ENCODE data around the gene TENM4.
"Not testable (repeated sequence)": the region's sequence is repeated elsewhere in the genome, so short reads cannot be mapped to it uniquely, and the experiment has no call there.

TENM4 gene

GRCh38 chr11:78646564-78647185 lies 794.2 kb downstream of the TENM4 start:
- peak; percentile 70 for DNase-seq

DNA sequence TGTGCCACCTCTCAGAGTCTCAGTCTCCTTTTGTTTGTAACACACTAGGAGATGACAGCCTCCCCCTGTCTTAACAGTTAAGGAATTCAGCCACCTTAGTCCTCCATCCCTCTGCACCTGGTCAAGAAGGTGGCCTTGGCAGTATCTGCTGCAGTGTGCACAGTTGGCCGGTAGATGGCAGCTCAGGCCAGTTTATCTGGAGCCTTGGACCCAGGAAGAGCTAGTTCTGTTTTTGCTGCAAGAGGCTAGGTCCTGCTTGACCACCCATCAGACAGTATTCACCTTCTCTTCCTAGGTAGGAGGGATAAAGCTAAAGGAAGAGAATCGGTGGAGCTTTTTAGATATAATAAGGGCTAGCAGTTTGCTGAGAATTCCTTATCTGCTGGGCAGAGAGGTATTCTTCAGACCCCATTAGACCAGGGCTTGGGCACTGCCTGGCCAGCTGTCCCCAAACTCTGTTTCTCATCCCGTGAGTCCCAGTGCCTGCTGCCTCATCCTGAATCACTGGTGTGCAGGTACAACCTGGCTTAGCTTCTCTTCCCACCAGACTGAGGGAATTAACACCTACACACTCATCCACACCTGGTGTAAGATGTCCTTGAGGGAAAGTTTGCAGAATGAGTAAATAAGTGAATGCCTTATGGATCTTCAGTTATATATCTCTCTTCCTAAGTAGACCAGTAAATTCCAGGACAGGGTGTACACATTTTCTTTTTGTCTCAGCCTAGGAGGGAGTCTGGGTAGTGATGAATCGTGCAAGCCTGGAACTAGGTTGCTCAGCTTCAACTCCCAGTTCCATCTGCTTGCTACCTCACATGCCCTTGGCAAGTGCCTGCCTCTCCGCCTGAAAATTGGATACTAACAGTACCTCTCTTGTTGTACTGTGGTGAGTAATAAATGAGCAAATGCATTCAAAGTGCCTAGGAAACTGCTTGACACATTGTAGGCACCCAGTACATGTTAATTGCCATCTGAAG lies 795.3 kb downstream of the TENM4 start:
- peak; percentile 70 for DNase-seq

DNA sequence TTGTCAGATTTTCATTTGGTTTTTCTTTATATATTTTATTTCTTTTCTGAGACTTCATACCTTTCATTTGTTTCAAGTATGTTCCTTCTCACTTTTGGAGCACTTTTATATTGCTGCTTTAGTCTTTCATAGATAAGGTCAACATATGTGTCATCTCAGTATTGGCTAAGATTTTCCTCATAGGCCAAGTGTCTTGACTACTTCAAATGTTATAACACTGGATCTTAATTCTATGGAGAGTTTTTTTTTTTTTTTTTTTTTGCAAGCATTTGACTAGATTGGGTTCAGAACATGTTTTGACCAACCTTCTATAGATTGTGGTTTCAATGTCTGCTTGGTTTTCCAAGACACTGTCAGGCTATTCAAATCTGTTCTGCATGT lies 797.2 kb downstream of the TENM4 start:
- no peak for DNase-seq

- no peak for DNase-seq
Measured at GRCh38 chr11:78642979-78643675, 797.7 kb downstream of the TENM4 start.

- DNase-seq = no peak
Measured at GRCh38 chr11:78641541-78641940, 799.3 kb downstream of the TENM4 start.

GRCh38 chr11:78638704-78639380 lies 802.0 kb downstream of the TENM4 start:
- no peak for DNase-seq

GRCh38 chr11:78637527-78637926 lies 803.3 kb downstream of the TENM4 start:
- DNase-seq = not testable (repeated sequence)

DNA sequence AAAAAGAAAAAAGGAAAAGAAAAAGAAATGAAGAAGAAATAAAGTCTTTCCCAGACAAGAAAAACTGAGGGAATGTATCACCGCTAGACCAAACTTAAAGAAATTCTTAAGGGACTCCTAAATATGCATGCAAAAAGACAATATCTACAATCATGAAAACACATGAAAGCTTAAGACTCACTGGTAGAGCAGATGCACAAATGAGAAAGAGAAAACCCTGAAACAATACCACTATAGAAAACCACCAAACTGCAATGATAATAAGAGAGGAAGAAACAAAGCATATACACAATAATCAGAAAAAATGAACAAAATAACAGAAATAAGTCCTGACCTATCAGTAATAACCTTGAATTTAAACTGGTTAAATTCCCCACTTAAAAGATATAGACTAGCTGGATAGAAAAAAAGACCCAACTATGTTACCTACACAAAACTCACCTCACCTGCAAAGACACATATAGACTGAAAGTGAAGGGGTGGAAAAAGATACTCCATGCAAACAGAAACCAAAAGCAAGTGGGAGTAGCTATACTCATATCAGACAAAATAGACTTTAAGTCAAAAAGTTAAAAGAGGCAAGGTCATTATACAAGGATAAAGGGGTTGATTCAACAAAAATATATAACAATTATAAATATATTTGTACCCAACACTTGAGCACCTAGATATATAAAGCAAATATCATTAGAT lies 804.9 kb downstream of the TENM4 start:
- no peak for DNase-seq

GRCh38 chr11:78633516-78634310 lies 807.1 kb downstream of the TENM4 start:
- DNase-seq = no peak

DNA sequence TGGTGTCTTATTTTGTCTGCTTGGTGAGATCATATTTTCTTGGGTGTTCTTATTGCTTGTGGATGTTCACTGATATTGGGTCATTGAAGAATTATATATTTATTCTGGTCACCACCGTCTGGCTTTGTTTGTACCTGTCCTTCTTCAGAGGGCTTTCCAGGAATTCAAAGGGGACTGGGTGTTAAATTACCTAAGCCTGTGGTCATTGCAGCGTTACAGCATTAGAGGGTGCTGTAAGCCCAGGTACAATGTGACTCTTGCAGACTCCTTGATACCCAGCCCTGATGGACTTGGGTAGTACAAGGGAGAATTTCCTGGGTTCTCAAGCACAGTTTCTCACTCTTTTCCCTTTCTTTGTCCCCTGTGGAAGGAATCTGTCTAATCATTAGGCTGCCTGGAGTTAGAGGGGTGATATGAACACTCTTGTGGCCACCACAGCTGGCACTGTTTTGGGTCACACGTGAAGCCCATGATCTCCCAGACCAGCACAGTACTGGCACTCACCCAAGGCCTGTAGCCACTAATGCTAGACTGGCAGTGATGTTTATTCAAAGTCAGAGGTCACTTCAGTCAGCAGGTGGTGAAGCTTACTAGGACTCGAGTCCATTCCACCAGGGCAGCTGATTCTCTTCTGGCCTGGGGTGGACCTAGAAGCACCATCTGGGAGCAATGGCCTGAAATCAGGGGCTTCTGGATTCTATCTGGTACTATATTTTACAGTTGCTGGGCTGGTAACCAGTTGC lies 810.1 kb downstream of the TENM4 start:
- DNase-seq = no peak

GRCh38 chr11:78630155-78630554 lies 810.7 kb downstream of the TENM4 start:
- DNase-seq = no peak

GRCh38 chr11:78622666-78623065 lies 818.2 kb downstream of the TENM4 start:
- no peak for DNase-seq

GRCh38 chr11:78620159-78620558 lies 820.7 kb downstream of the TENM4 start:
- no peak for DNase-seq

DNA sequence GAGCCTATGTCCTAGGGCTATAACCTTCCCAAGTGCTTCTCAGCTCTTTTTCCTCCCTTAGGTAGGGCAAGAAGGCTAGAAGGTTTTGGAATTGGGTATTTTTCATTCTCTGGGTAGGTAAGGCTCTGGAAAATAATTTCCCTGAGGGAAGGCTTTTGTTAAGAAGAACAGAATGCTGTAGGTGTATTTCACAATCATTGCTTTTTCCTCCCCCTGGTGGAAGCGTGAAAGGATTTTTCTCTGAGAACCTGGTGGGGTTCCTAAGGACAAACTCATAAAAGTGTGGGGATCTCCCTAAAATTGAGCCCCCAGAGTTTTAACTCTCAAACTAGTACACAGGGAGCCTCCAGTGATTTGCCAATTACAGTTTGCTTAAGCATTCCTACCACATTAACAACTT lies 825.1 kb downstream of the TENM4 start:
- no peak for DNase-seq

GRCh38 chr11:78613378-78613813 lies 827.4 kb downstream of the TENM4 start:
- DNase-seq = no peak

DNA sequence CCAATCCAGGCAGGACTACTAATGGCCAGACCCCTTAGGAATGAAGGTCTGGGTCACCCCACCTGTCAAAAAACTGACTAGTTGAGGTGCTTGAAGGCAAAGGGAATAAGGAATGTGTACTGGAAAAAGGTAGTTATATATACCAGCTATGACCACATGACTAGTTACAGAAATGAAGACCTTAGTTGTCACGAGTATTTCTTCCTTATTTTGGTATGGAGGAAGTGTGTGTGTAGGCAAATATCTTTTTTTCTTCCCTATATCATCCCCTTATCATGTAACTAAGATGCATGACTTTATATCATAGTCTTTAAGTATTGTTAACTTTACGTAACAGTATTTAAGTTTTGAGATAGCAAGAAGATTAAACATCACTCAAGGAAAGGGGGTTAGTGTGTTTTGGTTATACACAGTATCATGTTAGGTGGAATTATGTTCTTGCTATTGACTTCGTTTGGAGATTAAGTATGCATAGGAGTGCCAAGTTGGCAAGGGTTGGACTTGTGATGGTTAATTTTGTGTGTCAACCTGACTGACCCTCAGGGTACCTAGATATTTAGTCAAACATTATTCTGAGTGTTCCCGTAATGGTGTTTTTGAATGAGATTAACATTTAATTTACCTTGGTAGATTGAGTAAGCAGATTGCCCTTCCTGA lies 828.0 kb downstream of the TENM4 start:
- DNase-seq = no peak

DNA sequence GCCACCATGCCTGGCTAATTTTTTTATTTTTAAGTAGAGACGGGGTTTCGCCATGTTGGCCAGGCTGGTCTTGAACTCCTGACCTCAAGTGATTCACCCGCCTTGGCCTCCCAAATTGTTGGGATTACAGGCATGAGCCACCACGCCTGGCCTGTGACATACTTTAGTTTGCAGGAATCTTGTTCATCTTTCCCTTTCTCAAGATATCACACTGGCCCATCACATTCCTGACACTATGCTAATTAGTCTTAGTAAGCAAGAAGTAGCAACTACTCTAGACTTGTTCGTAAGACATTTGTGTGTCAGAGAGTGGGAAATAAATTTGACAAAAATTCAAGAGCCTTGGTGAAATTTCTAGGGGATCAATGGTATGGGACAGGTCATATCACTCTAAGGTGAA lies 831.5 kb downstream of the TENM4 start:
- not testable (repeated sequence) for DNase-seq

- no peak for DNase-seq
Measured at GRCh38 chr11:78607696-78608095, 833.1 kb downstream of the TENM4 start.

GRCh38 chr11:78606667-78607066 lies 834.2 kb downstream of the TENM4 start:
- DNase-seq = no peak

- no peak for DNase-seq
Measured at GRCh38 chr11:78605296-78605695, 835.5 kb downstream of the TENM4 start.

All from stimulated activated CD4-positive, alpha-beta T cell treated with anti-CD3 and anti-CD28 coated beads, Interleukin-15, amount 100 ng/mL, for 24 hours (primary cell).